ENCODE data around the gene TRIO. TPM values are rescaled to one million over a fixed set of nuclear protein-coding genes. Genes with fewer than 3 reads are reported as not detected.

The TRIO gene
- polyA plus RNA-seq, 1 donor: 130 TPM

GRCh38 chr5:14507156-14507941 lies 364.2 kb downstream of the TRIO start:
- DNase-seq: no peak

GRCh38 chr5:14508046-14508445 lies 364.9 kb downstream of the TRIO start:
- no peak for DNase-seq

- DNase-seq: no peak
Measured at GRCh38 chr5:14509556-14509955, 366.4 kb downstream of the TRIO start.

GRCh38 chr5:14510156-14510734 lies 367.1 kb downstream of the TRIO start:
- DNase-seq: no peak

- DNase-seq: no peak
Measured at GRCh38 chr5:14510880-14511279, 367.7 kb downstream of the TRIO start.

GRCh38 chr5:14512574-14512973 lies 369.4 kb downstream of the TRIO start:
- DNase-seq: no peak

GRCh38 chr5:14513266-14513665 lies 370.1 kb downstream of the TRIO start:
- no peak for DNase-seq

GRCh38 chr5:14516901-14517300 lies 373.8 kb downstream of the TRIO start:
- no peak for DNase-seq

- DNase-seq: no peak
Measured at GRCh38 chr5:14518638-14519037, 375.5 kb downstream of the TRIO start.

- DNase-seq: no peak
Measured at GRCh38 chr5:14521748-14522147, 378.6 kb downstream of the TRIO start.

- DNase-seq: no peak
Measured at GRCh38 chr5:14522721-14523120, 379.6 kb downstream of the TRIO start.

- no peak for DNase-seq
Measured at GRCh38 chr5:14523243-14524034, 380.3 kb downstream of the TRIO start.

GRCh38 chr5:14525397-14525796 lies 382.3 kb downstream of the TRIO start:
- no peak for DNase-seq

- DNase-seq: no peak
Measured at GRCh38 chr5:14526493-14526892, 383.4 kb downstream of the TRIO start.

- DNase-seq: no peak
Measured at GRCh38 chr5:14528115-14528514, 385.0 kb downstream of the TRIO start.

- DNase-seq: no peak
Measured at GRCh38 chr5:14528926-14529325, 385.8 kb downstream of the TRIO start.

GRCh38 chr5:14531668-14532067 lies 388.5 kb downstream of the TRIO start:
- DNase-seq: no peak

GRCh38 chr5:14532180-14532579 lies 389.0 kb downstream of the TRIO start:
- no peak for DNase-seq

- DNase-seq: peak; percentile 12
Measured at GRCh38 chr5:14534773-14535172, 391.6 kb downstream of the TRIO start.

- DNase-seq: no peak
Measured at GRCh38 chr5:14545308-14545707, 402.2 kb downstream of the TRIO start.

GRCh38 chr5:14545862-14546261 lies 402.7 kb downstream of the TRIO start:
- no peak for DNase-seq

- DNase-seq: no peak
Measured at GRCh38 chr5:14547666-14548065, 404.5 kb downstream of the TRIO start.

GRCh38 chr5:14551211-14551610 lies 408.1 kb downstream of the TRIO start:
- DNase-seq: no peak

All from left kidney (tissue), 2 donors.